GM12878 (cell line): Measurements from ENCODE around the gene OR10H4. TPM values are rescaled to one million over a fixed set of nuclear protein-coding genes. Genes with fewer than 3 reads are reported as not detected.
"Not testable (repeated sequence)": the region's sequence is repeated elsewhere in the genome, so short reads cannot be mapped to it uniquely, and the experiment has no call there.

Experiments used
- ATAC-seq: fragments of 200-7000 bp; cut with Tn5 transposase; 3 replicates; pipeline ENCODE4 v1.9.1; 2020; ENCODE audit warnings: mild to moderate bottlenecking, moderate library complexity
- BruUV-seq: library from RNA; stranded (reverse); fragments of 400-500 nt; replicated peaks from 2 replicates; lab custom pipeline; 2021; lab: Mats Ljungman, UMichigan
- CTCF ChIA-PET: fragments of 300-600 bp; sonication (Branson Sonifier 250); formaldehyde crosslinking; extraction: SDS; loops from one replicate; lab custom pipeline; 2021; ENCODE audit warnings: inconsistent platforms; lab: Yijun Ruan, JAX
- POLR2A ChIA-PET: fragments of 350-600 bp; formaldehyde crosslinking; extraction: SDS; loops from one replicate; lab custom pipeline; 2021; ENCODE audit warnings: inconsistent platforms; lab: Charles Lee
- RAD21 ChIA-PET: fragments of 300-600 bp; sonication (Branson Sonifier 250); formaldehyde crosslinking; loops from one replicate; lab custom pipeline; 2023; ENCODE audit warnings: antibody characterized with exemption; ENCODE audit not compliant: unreplicated experiment; lab: Charles Lee
- SMC1A ChIA-PET: fragments of 300-600 bp; sonication (Branson Sonifier 250); formaldehyde crosslinking; loops from one replicate; lab custom pipeline; 2023; ENCODE audit not compliant: unreplicated experiment, uncharacterized antibody; lab: Charles Lee
- DNase-seq: peaks from one replicate; pipeline ENCODE4 v3.0.0-alpha.2; 2011; ENCODE audit warnings: low read depth, low spot score
- FAIRE-seq: peaks from 3 replicates; lab custom pipeline; 2011; peaks lifted over from hg19 to GRCh38; lab: Jason Lieb, UNC
- H2AFZ ChIP-seq: 2 replicates; pipeline ENCODE4 v1.6.0; 2011; ENCODE audit warnings: low read depth, low read length, control low read depth; ENCODE audit not compliant: control insufficient read depth
- H3K27ac ChIP-seq: 2 replicates; pipeline ENCODE4 v1.5.1; 2011; ENCODE audit warnings: control low read depth; ENCODE audit not compliant: control insufficient read depth, insufficient read depth
- H3K27me3 ChIP-seq, 2 experiments: replicated peaks in 1 of 2; 2 replicates each; pipeline versions ENCODE4 v1.6.0 to v1.6.1; 2011; ENCODE audit warnings: low read length in 1 of 2; ENCODE audit not compliant: control insufficient read depth in 2 of 2, insufficient read depth in 2 of 2
- H3K36me3 ChIP-seq, 2 experiments: 2 replicates each; pipeline ENCODE4 v1.5.1; 2011; ENCODE audit warnings: low read length in 1 of 2; ENCODE audit not compliant: control insufficient read depth in 2 of 2, insufficient read depth in 2 of 2
- H3K4me1 ChIP-seq: 2 replicates; pipeline ENCODE4 v1.6.1; 2011; ENCODE audit warnings: mild to moderate bottlenecking, low read length, moderate library complexity, mixed read lengths; ENCODE audit not compliant: control insufficient read depth, insufficient read depth
- H3K4me2 ChIP-seq: 2 replicates; pipeline ENCODE4 v1.6.0; 2011; ENCODE audit warnings: control low read depth; ENCODE audit not compliant: control insufficient read depth, insufficient read depth
- H3K4me3 ChIP-seq: fragments of 200-600 bp; sonication (generic); 2 replicates; pipeline ENCODE4 v1.5.1; 2016
- H3K79me2 ChIP-seq: 2 replicates; pipeline ENCODE4 v1.6.0; 2011; ENCODE audit warnings: low read length; ENCODE audit not compliant: control insufficient read depth, insufficient read depth
- H3K9ac ChIP-seq: 2 replicates; pipeline ENCODE4 v1.8.0; 2011; ENCODE audit warnings: low read length, control low read depth, mixed read lengths; ENCODE audit not compliant: control insufficient read depth, insufficient read depth
- H3K9me3 ChIP-seq: replicated peaks from 3 replicates; pipeline ENCODE4 v1.5.1; 2011; ENCODE audit warnings: mild to moderate bottlenecking, low read length; ENCODE audit not compliant: control insufficient read depth, insufficient read depth
- H4K20me1 ChIP-seq: 2 replicates; pipeline ENCODE4 v1.6.0; 2011; ENCODE audit not compliant: control insufficient read depth, insufficient read depth
- CTCF ChIP-seq, 3 experiments: IDR thresholded peaks in 2 of 3; conservative IDR thresholded peaks in 1 of 3; 2 replicates each; pipeline ENCODE4 v1.5.1; 2011; ENCODE audit warnings: low read depth in 3 of 3, low read length in 3 of 3, mild to moderate bottlenecking in 3 of 3, control low read depth in 2 of 3, moderate library complexity in 2 of 3, inconsistent platforms in 1 of 3, mixed read lengths in 1 of 3; ENCODE audit not compliant: control insufficient read depth in 2 of 3, insufficient read depth in 1 of 3; ENCODE audit errors: extremely low read depth in 1 of 3
- RAD21 ChIP-seq: IDR thresholded peaks from 2 replicates; pipeline ENCODE4 v1.6.1; 2011; ENCODE audit warnings: mild to moderate bottlenecking, low read depth, low read length, moderate library complexity; ENCODE audit not compliant: insufficient read depth
- ZNF217 ChIP-seq: fragments of 450-650 bp; IDR thresholded peaks from 2 replicates; pipeline ENCODE4 v1.6.1; 2017; ENCODE audit warnings: antibody characterized with exemption, mild to moderate bottlenecking
- WGBS: methylation state at CpG from one replicate; pipeline ENCODE4 v1.1.6; 2016; ENCODE audit warnings: low lambda C conversion rate; ENCODE audit not compliant: insufficient replicate concordance, insufficient coverage; ENCODE audit errors: missing lambda C conversion rate; 5-methylcytosine and 5-hydroxymethylcytosine counted together
- in situ Hi-C: fragments of 300-500 bp; cut with MboI; formaldehyde crosslinking; loops from 9 replicates; pipeline ENCODE4 v1.14.3; 2018; ENCODE audit warnings: mixed read lengths
- intact Hi-C: fragments of 100-400 bp; cut with micrococcal nuclease; formaldehyde crosslinking; loops from one replicate; pipeline ENCODE4 v1.14.2; 2022; ENCODE audit not compliant: unreplicated experiment
- polyA plus RNA-seq, 11 experiments: library from polyadenylated mRNA; depleted of rRNA in 4 of 11; unstranded in 6 of 11; stranded (reverse) in 5 of 11; fragments of >200 nt; fragmentation: Nextera tagmentation in 4 of 11; fragmentation: Illumina TruSeq in 1 of 11; extraction: Ambion mirVana in 4 of 11; extraction: Trizol in 1 of 11; gene quantifications; 1 replicate in 1 of 11; 2 replicates in 10 of 11; pipeline versions ENCODE4 v1.2.1 to v1.2.3, GENCODE V29; 2011 to 2016; ENCODE audit warnings: inconsistent platforms in 2 of 11, missing spikeins in 2 of 11, low read depth in 1 of 11
- total RNA-seq, 4 experiments: library from RNA; depleted of rRNA in 3 of 4; stranded (reverse); fragments of >200 nt in 3 of 4; fragmentation: Illumina TruSeq in 1 of 4; extraction: Trizol in 1 of 4; gene quantifications; 2 replicates each; pipeline versions ENCODE4 v1.2.1 to v1.2.3, GENCODE V29; 2013 to 2021

Gene OR10H4
- total and polyA plus RNA-seq, 10 of the 15 experiments (the other 5 are each of a cell fraction or from before 2014, with no cell fraction given): not detected

- H3K36me3 ChIP-seq: no peaks in the 10 kb centered on the region
- FAIRE-seq (peak; percentile 81), DNase-seq (no peak), ATAC-seq (no peak)
- no TSS peak for BruUV-seq
- ChIA-PET CTCF (no interaction called here), RAD21 (no interaction called here), POLR2A (no interaction called here), SMC1A (no interaction called here)
- no peak overlapping the region for H3K9ac ChIP-seq
- no peaks in the 10 kb centered on the region for H3K79me2 ChIP-seq
- TF ChIP-seq ZNF217: no peak
- peak; percentile 20; the same call in 1 of the 2 replicates for TF ChIP-seq RAD21
- TF ChIP-seq CTCF (IDR thresholded peaks at IDR 0.05 in 2 of 3, conservative IDR thresholded peaks at IDR 0.05 in 1 of 3; ENCODE audit: control insufficient read depth in 2 of 3, extremely low read depth in 1 of 3, insufficient read depth in 1 of 3, low read depth in 3 of 3, low read length in 3 of 3): peak in 2 of 3 experiments; percentile 9 to 39; a peak in 1 of 6 replicates
- H2AFZ ChIP-seq: no peak overlapping the region
- H3K9me3 ChIP-seq: no peaks in the 10 kb centered on the region
- no peaks in the 10 kb centered on the region for H3K27me3 ChIP-seq
- no peaks in the 10 kb centered on the region for H3K4me1 ChIP-seq
- H3K27ac ChIP-seq: no peak overlapping the region
- intact Hi-C loops (no loop called here), in situ Hi-C loops (no loop called here)
- H4K20me1 ChIP-seq: no peaks in the 10 kb centered on the region
- WGBS: 0% methylated on average over 5 of the region's 5 CpGs
- no peak overlapping the region for H3K4me3 ChIP-seq
- no peak overlapping the region for H3K4me2 ChIP-seq
Measured at GRCh38 chr19:15971224-15971780, 22.5 kb downstream of the OR10H4 start.

- FAIRE-seq, H4K20me1 ChIP-seq, CTCF ChIA-PET: not testable (repeated sequence)
Measured at GRCh38 chr19:15972043-15972442, 23.2 kb downstream of the OR10H4 start.

More at GRCh38 chr19:15972043-15972442, 23.2 kb downstream of the OR10H4 start:
- H3K4me2 ChIP-seq, H2AFZ ChIP-seq, H3K4me1 ChIP-seq, H3K4me3 ChIP-seq, RAD21 ChIA-PET, BruUV-seq, SMC1A ChIA-PET, POLR2A ChIA-PET, ATAC-seq, H3K27me3 ChIP-seq, intact Hi-C loops, DNase-seq, H3K9me3 ChIP-seq, H3K79me2 ChIP-seq, H3K36me3 ChIP-seq, H3K9ac ChIP-seq, in situ Hi-C loops, H3K27ac ChIP-seq: not testable (repeated sequence)
